SW480 (cell line): ENCODE measurements around the gene WDFY2.
"Not testable (repeated sequence)": the region's sequence is repeated elsewhere in the genome, so short reads cannot be mapped to it uniquely, and the experiment has no call there.

Experiments
- DNase-seq: peaks from one replicate; pipeline ENCODE4 v3.0.0-alpha.2; 2016; ENCODE audit warnings: low spot score

The WDFY2 gene

DNA sequence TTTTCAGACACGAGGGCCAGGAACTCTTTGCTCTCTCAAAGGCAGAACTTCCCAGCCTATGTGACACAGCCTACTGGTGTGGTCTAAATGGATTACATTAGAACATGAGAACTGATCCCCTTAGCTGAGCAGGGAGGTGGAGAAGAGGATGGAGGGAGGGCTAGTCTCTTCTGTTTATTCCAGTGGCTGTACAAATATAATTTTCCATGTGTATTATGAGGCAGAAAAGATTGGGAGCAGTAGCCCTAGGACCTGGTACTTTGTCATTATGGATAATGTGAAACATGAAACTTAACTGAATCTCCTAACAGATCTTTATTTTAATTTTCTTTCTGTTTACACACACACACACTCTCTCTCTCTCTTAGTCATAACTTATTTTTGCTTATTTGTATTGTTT lies 82.1 kb downstream of the WDFY2 start:
- no peak for DNase-seq

DNA sequence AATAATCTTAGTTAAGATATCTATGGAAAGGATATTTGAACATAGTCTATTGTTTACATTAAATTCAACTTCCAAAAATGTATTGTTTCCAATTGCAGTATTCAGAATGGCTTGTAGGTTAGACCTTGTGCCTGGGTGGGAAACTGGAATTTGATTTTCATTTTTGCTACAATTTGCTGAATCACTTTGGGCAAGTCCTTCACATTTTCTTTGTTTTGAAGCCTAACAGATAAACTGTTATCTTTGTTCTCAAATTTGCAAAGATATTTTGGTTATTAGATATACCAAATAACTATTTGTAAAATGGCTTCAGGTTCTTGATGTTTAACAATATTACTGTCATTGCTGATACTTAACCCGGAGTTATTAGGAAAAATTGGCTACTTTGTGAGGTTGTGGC lies 82.6 kb downstream of the WDFY2 start:
- DNase-seq: no peak

GRCh38 chr13:51668580-51669195 lies 84.4 kb downstream of the WDFY2 start:
- no peak for DNase-seq

DNA sequence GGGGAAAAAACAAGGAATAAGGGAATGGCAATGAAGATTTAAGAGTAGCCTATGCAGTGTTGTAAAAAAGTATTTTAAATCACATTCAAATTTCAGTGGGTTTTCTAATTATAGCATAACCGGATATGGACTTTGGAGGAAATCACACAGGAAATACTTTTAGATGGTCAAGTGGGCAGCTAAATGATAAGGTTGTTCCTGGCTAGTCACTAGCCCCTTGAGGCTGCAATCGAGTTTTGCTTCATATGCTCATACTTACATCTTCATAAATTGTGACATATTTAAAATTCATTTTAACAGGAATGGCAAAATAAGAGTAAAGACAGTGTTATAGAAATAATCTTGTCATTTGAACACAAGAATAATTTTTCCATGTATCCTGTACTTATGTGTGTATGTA lies 88.9 kb downstream of the WDFY2 start:
- DNase-seq: no peak

GRCh38 chr13:51674276-51674675 lies 90.0 kb downstream of the WDFY2 start:
- no peak for DNase-seq

DNA sequence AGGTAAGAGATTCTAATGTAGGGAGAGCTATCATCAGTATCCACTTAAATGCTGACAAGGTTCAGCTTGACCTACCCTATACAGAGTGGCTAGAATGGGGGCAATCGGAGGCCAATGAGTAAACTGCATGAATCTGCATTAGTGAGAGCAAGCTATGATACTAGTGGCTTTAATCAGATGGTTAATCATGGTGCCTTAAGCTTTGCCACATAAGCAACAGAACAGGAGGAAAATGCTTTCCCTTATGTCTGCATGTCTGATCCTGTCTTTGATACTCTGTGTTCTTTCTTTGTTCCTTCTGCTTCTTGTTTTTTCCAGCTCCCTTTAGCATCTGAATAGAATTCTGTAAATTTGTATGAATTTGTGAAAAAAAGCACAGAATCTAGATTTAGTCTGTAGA lies 91.1 kb downstream of the WDFY2 start:
- DNase-seq: no peak

DNA sequence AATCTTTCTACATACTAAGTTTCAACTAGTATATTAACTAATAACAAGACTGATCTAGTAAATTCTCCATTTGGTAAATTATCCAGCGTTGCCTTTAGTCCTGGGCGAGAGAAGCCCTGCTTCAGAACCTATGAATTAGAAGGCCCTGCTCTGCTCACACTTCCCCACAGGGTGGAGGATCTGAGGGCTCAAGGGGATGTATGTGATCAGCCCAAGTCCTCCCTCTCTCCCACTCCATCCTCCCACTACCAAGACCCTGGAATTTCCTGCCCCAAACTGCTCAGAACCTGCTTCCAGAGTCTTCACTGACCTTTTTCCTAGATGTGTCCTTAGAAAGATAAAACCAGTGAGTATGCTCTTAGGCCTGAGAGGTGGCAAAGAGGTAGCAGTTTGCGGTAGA lies 91.6 kb downstream of the WDFY2 start:
- DNase-seq: no peak

DNA sequence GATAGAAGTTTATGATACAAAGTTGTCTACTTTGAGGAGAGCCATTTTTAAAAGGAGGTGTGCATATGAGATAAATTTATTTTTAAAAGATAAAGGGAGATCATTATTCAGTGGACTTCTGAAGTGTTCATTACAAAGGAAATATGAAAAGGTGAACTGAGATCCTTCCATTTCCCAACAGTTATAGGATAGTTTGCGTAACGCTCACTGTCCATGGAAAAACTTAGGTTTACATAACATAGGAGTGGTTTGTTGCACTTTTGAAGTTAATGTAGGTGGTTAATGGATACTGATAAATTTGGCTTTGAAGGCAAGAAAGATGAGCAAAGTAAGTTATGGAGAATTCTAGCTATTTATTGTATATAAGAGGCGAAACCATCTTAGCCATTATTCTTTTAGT lies 92.5 kb downstream of the WDFY2 start:
- DNase-seq: no peak

DNA sequence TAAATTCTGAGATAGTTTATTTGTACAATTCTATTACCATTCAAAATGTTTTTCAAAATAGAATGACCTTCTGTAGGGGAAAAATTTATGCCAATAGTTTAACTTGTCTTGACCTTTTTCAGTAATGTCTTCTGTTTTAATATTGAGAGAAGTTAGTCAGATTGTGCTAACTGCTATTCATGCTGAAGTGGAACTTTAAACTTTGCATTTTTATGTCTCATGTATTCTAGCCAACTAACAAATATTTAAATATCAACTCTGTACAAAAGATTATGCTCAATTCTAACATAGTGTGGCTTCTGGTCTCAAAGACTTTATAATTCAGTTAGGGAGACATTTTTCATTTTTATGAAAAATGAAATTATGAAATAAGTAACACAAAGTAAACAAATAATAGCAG lies 94.2 kb downstream of the WDFY2 start:
- no peak for DNase-seq

DNA sequence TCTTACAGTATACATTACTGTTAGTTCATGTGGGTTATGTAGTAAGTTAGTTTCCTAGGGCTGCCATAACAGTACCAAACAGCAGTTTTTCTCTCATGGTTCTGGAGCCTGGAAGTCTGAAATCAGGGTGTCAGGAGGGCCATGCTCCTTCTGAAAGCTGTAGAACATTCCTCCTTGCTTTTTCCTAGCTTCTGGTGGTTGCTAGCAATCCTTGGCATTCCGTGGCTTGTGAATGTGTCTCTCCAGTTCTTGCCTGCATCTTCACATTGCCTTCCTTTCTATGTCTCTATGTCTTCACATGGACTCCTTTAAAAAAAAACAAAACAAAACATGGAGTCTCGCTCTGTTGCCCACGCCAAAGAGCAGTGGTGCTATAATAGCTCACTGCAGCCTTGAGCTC lies 95.4 kb downstream of the WDFY2 start:
- DNase-seq: no peak

DNA sequence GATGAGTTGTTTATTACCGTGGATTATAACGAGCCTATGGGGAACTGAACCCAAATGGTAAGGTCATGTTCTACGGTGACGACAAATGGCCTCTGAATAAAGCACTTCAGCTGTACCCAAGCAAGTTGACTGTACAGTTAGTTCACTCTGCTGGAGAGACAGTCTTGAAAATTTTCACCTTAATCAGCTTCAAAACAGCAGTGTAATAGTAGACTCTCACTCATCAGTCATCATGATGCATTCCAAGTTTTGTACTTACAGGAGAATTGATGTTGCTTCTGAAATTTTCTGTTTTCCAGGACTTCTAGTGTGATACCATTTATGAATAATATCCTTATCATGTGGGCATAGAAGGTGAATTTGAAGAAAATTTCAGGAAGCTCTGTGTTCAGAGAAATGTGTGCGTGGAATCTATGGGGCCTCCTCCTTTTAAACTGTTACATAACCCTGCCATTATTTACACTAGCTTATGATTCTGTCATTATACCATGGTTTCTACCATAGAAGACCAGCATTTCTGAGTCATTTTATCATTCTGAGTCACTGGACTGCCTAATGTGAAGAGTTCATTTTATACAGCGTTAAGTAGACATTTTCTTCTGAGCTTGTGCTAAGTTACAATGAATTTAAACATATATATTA lies 96.9 kb downstream of the WDFY2 start:
- no peak for DNase-seq

GRCh38 chr13:51682686-51683085 lies 98.4 kb downstream of the WDFY2 start:
- no peak for DNase-seq

- DNase-seq: no peak
These were observed 99.3 kb downstream of the WDFY2 start for GRCh38 chr13:51683597-51683996.

- no peak for DNase-seq
These were observed 99.8 kb downstream of the WDFY2 start for GRCh38 chr13:51684076-51684475.

DNA sequence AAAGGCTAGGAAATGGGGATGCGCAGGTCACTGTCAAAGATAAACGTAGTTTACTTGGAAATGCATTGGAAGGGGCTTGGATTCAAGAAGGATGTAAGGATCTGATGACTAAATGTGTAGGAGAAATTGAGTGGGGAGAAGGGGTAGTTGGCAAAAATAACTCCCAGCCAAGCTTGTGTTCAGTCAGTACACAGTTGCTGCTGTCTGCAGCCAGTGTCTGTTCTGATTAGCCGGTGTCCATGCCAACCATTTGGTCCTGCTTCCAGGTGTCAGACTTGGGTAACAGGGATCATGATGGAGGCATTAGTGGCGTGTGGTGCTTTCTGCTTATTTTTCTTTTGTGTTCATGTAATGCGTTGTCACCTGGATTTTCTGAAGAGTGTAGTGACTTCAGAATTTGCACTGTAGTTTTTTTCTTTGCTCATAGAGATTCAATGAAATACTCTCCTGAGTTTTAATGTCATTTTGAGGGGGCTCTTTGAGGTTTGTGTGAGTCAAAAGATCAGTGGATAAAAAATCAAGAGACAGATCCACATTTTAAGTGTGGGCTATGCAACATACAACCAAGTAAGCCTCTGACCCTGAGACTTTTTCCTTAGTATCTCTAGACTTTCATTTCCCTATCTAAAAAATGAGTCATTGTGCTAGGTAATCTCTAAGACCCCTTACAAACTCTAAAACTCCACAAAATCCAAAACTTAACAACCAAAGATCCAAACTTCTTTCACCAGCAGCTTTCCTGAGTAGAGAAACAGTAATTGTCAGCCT lies 103.9 kb downstream of the WDFY2 start:
- DNase-seq: peak; percentile 5

- DNase-seq: peak; percentile 9
These were observed 104.8 kb downstream of the WDFY2 start for GRCh38 chr13:51688937-51689662.

DNA sequence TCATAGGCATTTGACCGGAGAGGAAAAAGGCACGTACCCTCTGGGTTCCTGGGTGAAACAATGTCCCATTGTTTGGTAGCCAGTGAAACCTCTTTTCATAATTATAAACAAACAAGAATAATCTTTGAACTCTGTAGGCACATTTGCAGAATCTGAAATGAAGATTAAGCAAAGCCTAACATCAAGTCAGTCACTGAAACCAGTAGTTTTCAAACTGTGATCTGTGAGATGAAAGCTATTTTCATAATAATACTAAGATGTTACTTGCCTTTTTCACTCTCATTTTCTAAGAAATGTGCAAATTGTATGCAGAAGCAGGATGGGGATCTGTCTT lies 105.4 kb downstream of the WDFY2 start:
- DNase-seq: peak; percentile 88

DNA sequence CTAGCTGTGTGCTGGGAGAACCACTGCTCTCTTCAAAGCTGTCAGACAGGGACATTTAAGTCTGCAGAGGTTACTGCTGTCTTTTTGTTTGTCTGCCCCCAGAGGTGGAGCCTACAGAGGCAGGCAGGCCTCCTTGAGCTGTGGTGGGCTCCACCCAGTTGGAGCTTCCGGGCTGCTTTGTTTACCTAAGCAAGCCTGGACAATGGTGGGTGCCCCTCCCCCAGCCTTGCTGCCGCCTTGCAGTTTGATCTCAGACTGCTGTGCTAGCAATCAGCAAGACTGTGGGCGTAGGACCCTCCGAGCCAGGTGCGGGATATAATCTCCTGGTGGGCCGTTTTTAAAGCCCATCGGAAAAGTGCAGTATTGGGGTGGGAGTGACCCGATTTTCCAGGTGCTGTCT lies 111.4 kb downstream of the WDFY2 start:
- not testable (repeated sequence) for DNase-seq

GRCh38 chr13:51697181-51697580 lies 112.9 kb downstream of the WDFY2 start:
- no peak for DNase-seq

DNA sequence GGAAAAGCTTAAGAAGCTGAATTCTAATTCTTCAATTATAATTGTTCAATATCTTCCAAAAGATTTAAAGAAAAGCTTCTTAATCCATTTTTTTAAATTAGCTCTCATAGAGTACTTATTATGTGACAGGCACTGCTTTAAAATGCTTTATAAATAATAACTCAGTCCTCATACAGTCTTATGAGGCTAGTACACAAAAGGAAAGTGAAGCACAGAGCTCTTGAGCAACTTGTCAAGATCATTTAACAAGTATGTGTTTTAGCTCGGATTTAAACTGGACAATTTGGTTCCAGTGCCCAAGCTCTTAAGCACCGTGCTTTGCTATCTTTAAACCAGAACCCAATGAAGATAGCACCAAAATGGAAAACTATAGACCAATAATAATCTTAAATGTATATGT lies 113.6 kb downstream of the WDFY2 start:
- DNase-seq: no peak

- no peak for DNase-seq
These were observed 114.1 kb downstream of the WDFY2 start for GRCh38 chr13:51698352-51698751.

DNA sequence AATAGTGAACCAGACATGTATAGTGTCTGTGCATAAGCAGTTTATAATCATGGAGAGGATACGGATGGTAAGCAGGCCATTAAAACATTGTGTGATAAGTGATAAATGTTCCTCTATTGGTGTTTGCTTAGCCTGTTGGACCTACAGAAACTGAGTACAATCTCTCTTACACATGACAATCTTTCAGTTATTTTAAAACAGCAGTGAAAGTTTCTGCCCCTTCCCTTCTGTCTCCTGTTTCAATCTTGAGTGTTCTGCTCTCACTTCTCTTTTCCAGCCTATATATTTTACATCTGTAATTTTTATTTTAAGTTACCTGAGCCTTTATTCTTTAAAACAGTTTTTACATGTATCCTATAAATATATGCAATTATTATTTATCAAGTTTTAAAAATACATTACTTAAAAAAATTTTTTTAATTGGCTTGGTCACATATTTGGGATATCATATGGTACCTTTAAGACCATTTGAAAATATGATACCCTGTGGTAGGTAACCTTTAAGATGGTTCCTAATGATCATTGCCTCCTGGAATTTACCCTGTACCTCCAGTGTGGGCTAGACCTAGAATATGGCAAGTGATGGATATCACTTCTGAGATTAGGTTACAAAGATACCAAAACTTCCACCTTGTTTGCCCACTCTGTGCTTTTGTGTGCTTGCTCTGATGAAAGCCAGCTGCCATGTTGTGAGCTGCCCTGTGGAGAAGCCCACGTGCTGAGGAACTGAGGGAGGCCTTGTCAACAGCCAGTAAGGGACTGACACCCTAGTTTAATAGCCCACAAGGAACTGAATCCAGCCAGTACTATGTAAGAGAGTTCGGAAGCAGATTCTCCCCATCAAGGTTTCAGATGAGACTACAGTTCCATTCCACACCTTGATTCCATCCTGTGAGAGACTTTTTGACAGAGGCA lies 120.4 kb downstream of the WDFY2 start:
- no peak for DNase-seq
